HepG2 (cell line): ENCODE measurements around the gene MED12. TPM values are rescaled to one million over a fixed set of nuclear protein-coding genes. Genes with fewer than 3 reads are reported as not detected.

ENCODE experiments used
- ATAC-seq: fragments of 200-7000 bp; cut with Tn5 transposase; 3 replicates; pipeline ENCODE4 v1.9.1; 2020; ENCODE audit warnings: mild to moderate bottlenecking, moderate library complexity
- BruUV-seq: library from RNA; stranded (reverse); fragments of 400-500 nt; replicated peaks from 2 replicates; lab custom pipeline; 2021; lab: Mats Ljungman, UMichigan
- CTCF ChIA-PET: fragments of 300-600 bp; formaldehyde crosslinking; extraction: SDS; loops from one replicate; lab custom pipeline; 2021; ENCODE audit warnings: low total read pairs, inconsistent platforms, low intra/inter-chr PET ratio; lab: Yijun Ruan, JAX
- POLR2A ChIA-PET: fragments of 350-600 bp; sonication (Branson Sonifier 250); formaldehyde crosslinking; loops from one replicate; lab custom pipeline; 2020; ENCODE audit warnings: antibody characterized with exemption, inconsistent platforms; lab: Yijun Ruan, JAX
- DNase-seq: peaks from one replicate; pipeline ENCODE4 v3.0.0-alpha.2; 2015; ENCODE audit warnings: low spot score
- FAIRE-seq: peaks from 3 replicates; lab custom pipeline; 2011; peaks lifted over from hg19 to GRCh38; lab: Jason Lieb, UNC
- H2AFZ ChIP-seq: one replicate; pipeline ENCODE4 v1.6.1; 2011; ENCODE audit warnings: low read length, inconsistent platforms
- H3K27ac ChIP-seq: fragments of 300-600 bp; 3 replicates; pipeline ENCODE4 v1.8.0; 2011; ENCODE audit warnings: mixed run types, mild to moderate bottlenecking, mixed read lengths, low read length, inconsistent platforms; ENCODE audit not compliant: insufficient read depth; ENCODE audit errors: extremely low read length
- H3K27me3 ChIP-seq, 2 experiments: fragments of 200-600 bp in 1 of 2; 2 replicates in 1 of 2; 3 replicates in 1 of 2; pipeline versions ENCODE4 v1.6.0 to v1.8.0; 2011; ENCODE audit warnings: low read length in 2 of 2, mild to moderate bottlenecking in 2 of 2, moderate library complexity in 2 of 2, inconsistent platforms in 1 of 2; ENCODE audit not compliant: insufficient read depth in 2 of 2, control insufficient read depth in 1 of 2
- H3K36me3 ChIP-seq, 2 experiments: fragments of 200-600 bp in 1 of 2; replicated peaks in 1 of 2; 2 replicates in 1 of 2; 3 replicates in 1 of 2; pipeline versions ENCODE4 v1.5.1 to v1.8.0; 2011; ENCODE audit warnings: low read length in 2 of 2, inconsistent platforms in 1 of 2; ENCODE audit not compliant: insufficient read depth in 2 of 2, control insufficient read depth in 1 of 2
- H3K4me1 ChIP-seq: 2 replicates; pipeline ENCODE4 v1.5.1; 2012; ENCODE audit warnings: low read length, inconsistent platforms; ENCODE audit not compliant: insufficient read depth
- H3K4me2 ChIP-seq: 2 replicates; pipeline ENCODE4 v1.6.0; 2011; ENCODE audit warnings: low read depth, low read length, inconsistent platforms
- H3K4me3 ChIP-seq, 3 experiments: fragments of 200-600 bp in 1 of 3; sonication (generic), shearing (Covaris generic) in 1 of 3; replicated peaks in 1 of 3; 2 replicates each; pipeline ENCODE4 v1.5.1; 2011 to 2016; ENCODE audit warnings: low read length in 3 of 3, inconsistent platforms in 2 of 3, low read depth in 2 of 3, mild to moderate bottlenecking in 2 of 3, control low read depth in 1 of 3, mixed read lengths in 1 of 3; ENCODE audit not compliant: insufficient read depth in 1 of 3
- H3K79me2 ChIP-seq: one replicate; pipeline ENCODE4 v1.6.1; 2011; ENCODE audit warnings: low read length, inconsistent platforms; ENCODE audit not compliant: insufficient read depth
- H3K9ac ChIP-seq: 2 replicates; pipeline ENCODE4 v1.6.0; 2011; ENCODE audit warnings: mild to moderate bottlenecking, low read depth, low read length, inconsistent platforms; ENCODE audit not compliant: insufficient read depth
- H3K9me3 ChIP-seq: 2 replicates; pipeline ENCODE4 v1.5.1; 2012; ENCODE audit warnings: mild to moderate bottlenecking, low read length
- H4K20me1 ChIP-seq: 2 replicates; pipeline ENCODE4 v1.6.0; 2011; ENCODE audit warnings: inconsistent platforms, mild to moderate bottlenecking, low read length, moderate library complexity; ENCODE audit not compliant: insufficient read depth
- BRD4 ChIP-seq: sonication (generic); formaldehyde crosslinking; IDR thresholded peaks from 2 replicates; pipeline ENCODE4 v1.4.0; 2020; ENCODE audit warnings: missing genetic modification reagents
- DR1 ChIP-seq: sonication (generic); formaldehyde crosslinking; IDR thresholded peaks from 2 replicates; pipeline ENCODE4 v1.8.0; 2021; ENCODE audit warnings: mild to moderate bottlenecking, missing genetic modification reagents, inconsistent platforms
- MIER3 ChIP-seq: IDR thresholded peaks from 2 replicates; pipeline ENCODE4 v1.6.1; 2016; ENCODE audit warnings: missing compliant biosample characterization, borderline replicate concordance
- PPARG ChIP-seq: conservative IDR thresholded peaks from 2 replicates; pipeline ENCODE4 v1.6.1; 2016; ENCODE audit warnings: missing biosample characterization, missing genetic modification reagents
- REXO4 ChIP-seq: sonication (generic); formaldehyde crosslinking; IDR thresholded peaks from 2 replicates; pipeline ENCODE4 v1.8.0; 2022; ENCODE audit warnings: missing genetic modification reagents, mild to moderate bottlenecking, borderline replicate concordance
- SOX13 ChIP-seq, 3 experiments: fragments of 450-650 bp in 1 of 3; sonication (generic) in 1 of 3; formaldehyde crosslinking in 1 of 3; IDR thresholded peaks in 2 of 3; conservative IDR thresholded peaks in 1 of 3; 2 replicates each; pipeline versions ENCODE4 v1.5.0 to v1.6.1; 2016 to 2020; ENCODE audit warnings: antibody characterized with exemption in 1 of 3, mild to moderate bottlenecking in 1 of 3, missing compliant biosample characterization in 1 of 3, missing genetic modification reagents in 1 of 3, moderate library complexity in 1 of 3
- SYNCRIP ChIP-seq: fragments of 200-400 bp; formaldehyde crosslinking; IDR thresholded peaks from 2 replicates; pipeline ENCODE4 v1.6.1; 2018; ENCODE audit warnings: mild to moderate bottlenecking, low read depth, low read length; ENCODE audit not compliant: insufficient read depth
- THRA ChIP-seq: sonication (generic); formaldehyde crosslinking; IDR thresholded peaks from 2 replicates; pipeline ENCODE4 v1.4.0; 2020; ENCODE audit warnings: missing genetic modification reagents, borderline replicate concordance
- YEATS2 ChIP-seq: sonication (generic); formaldehyde crosslinking; IDR thresholded peaks from 2 replicates; pipeline ENCODE4 v1.4.0; 2020; ENCODE audit warnings: missing genetic modification reagents, borderline replicate concordance
- ZNF329 ChIP-seq: sonication (generic); formaldehyde crosslinking; IDR thresholded peaks from 2 replicates; pipeline ENCODE4 v1.9.0; 2021; ENCODE audit warnings: low read depth, mild to moderate bottlenecking, missing genetic modification reagents
- ZNF710 ChIP-seq: sonication (generic); formaldehyde crosslinking; IDR thresholded peaks from 2 replicates; pipeline ENCODE4 v1.5.0; 2020; ENCODE audit warnings: mild to moderate bottlenecking, missing genetic modification reagents, borderline replicate concordance
- ZNF768 ChIP-seq: sonication (generic); formaldehyde crosslinking; IDR thresholded peaks from 2 replicates; pipeline ENCODE4 v1.4.0; 2020; ENCODE audit warnings: missing genetic modification reagents
- WGBS: methylation state at CpG from one replicate; pipeline ENCODE4 v1.1.6; 2017; ENCODE audit warnings: low lambda C conversion rate; 5-methylcytosine and 5-hydroxymethylcytosine counted together
- in situ Hi-C: cut with HindIII; loops from 2 replicates; pipeline ENCODE4 v1.10.0; 2017; ENCODE audit warnings: low pct_unique_long_range_greater_than_20kb; ENCODE audit not compliant: extremely low pct_ligation_motif_present
- intact Hi-C: fragments of 100-400 bp; cut with micrococcal nuclease; formaldehyde crosslinking; loops from one replicate; pipeline ENCODE4 v1.10.0; 2022; ENCODE audit not compliant: unreplicated experiment
- polyA plus RNA-seq, 8 experiments: library from polyadenylated mRNA; depleted of rRNA in 3 of 8; stranded (reverse) in 7 of 8; unstranded in 1 of 8; fragments of >200 nt; fragmentation: Illumina TruSeq in 4 of 8; extraction: Trizol in 4 of 8; gene quantifications; 2 replicates each; pipeline versions ENCODE4 v1.2.1 to v1.2.3, GENCODE V29; 2011 to 2016; ENCODE audit warnings: low read depth in 4 of 8, missing spikeins in 1 of 8, mixed read lengths in 1 of 8; ENCODE audit not compliant: insufficient read depth in 1 of 8
- total RNA-seq, 5 experiments: library from RNA; depleted of rRNA; stranded (reverse); fragments of >200 nt; fragmentation: Illumina TruSeq; extraction: Trizol; gene quantifications; 2 replicates each; pipeline ENCODE4 v1.2.3, GENCODE V29; 2016; ENCODE audit warnings: low read depth in 1 of 5
- TF ChIP-seq, protein P1 (sequence below): sonication (generic); formaldehyde crosslinking; IDR thresholded peaks from 2 replicates; pipeline ENCODE4 v1.5.1; 2020; ENCODE audit warnings: mild to moderate bottlenecking, missing genetic modification reagents
- TF ChIP-seq, protein P2 (sequence below): sonication (generic); formaldehyde crosslinking; conservative IDR thresholded peaks from 2 replicates; pipeline ENCODE4 v1.4.0; 2020; ENCODE audit warnings: mild to moderate bottlenecking, missing genetic modification reagents, moderate library complexity

MED12 gene
- total and polyA plus RNA-seq, 2 of the 13 experiments (the other 11 are each of a cell fraction or from before 2014, with no cell fraction given): 9.4 to 15.0 TPM

DNA sequence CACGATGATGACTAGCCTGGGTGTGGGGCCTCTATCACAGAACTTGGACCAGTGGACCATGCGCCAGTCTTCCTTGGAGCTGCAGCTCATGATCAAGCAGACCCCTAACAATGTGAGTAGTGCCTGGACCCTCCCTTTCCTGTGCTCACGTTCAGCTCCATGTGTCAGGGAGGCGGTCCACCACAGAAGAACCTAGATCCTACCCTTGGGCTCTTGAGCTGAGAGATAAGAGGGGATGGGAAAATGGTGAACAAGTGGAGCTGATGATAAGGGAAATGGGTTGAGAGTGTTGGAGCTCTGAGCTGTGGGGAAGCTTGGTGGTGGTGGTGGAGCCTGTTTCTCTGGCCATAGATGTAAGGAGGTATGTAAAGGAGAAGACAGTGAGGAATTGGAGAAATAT is 13.1 kb downstream of the MED12 start:
- CTCF ChIA-PET: no interaction called here
- FAIRE-seq (no peak), ATAC-seq (no peak), DNase-seq (no peak)
- H3K4me2 ChIP-seq: no peak overlapping the region
- H4K20me1 ChIP-seq: no peaks in the 10 kb centered on the region
- peaks cover 7% of the 10 kb centered on the region; the same call in 1 of the 2 replicates for H3K4me1 ChIP-seq
- H3K27me3 ChIP-seq: no peaks in the 10 kb centered on the region
- WGBS: 100% methylated on average over 2 of the region's 4 CpGs
- H3K36me3 ChIP-seq: peaks cover 11 to 38% of the 10 kb centered on the region in 2 experiments; a peak in 4 of 5 replicates
- no peak overlapping the region for H2AFZ ChIP-seq
- in situ Hi-C loops (no loop called here), intact Hi-C loops (no loop called here)
- no peak overlapping the region for H3K4me3 ChIP-seq
- BruUV-seq: no TSS peak
- no peak overlapping the region for H3K27ac ChIP-seq
- POLR2A ChIA-PET: no interaction called here
- no peaks in the 10 kb centered on the region for H3K9me3 ChIP-seq
- no peak overlapping the region for H3K9ac ChIP-seq
- no peaks in the 10 kb centered on the region for H3K79me2 ChIP-seq
- TF ChIP-seq MIER3 (CRISPR knock-in tag): no peak
- TF ChIP-seq SOX13 (IDR thresholded peaks at IDR 0.05): no peak
- TF ChIP-seq SOX13 (CRISPR knock-in tag; conservative IDR thresholded peaks at IDR 0.05 in 1 of 2, IDR thresholded peaks at IDR 0.05 in 1 of 2): no peak
- no peak for TF ChIP-seq THRA (CRISPR knock-in tag)
- TF ChIP-seq ZNF710 (CRISPR knock-in tag): no peak
- no peak for TF ChIP-seq REXO4 (CRISPR knock-in tag)
- TF ChIP-seq, protein P1, sequence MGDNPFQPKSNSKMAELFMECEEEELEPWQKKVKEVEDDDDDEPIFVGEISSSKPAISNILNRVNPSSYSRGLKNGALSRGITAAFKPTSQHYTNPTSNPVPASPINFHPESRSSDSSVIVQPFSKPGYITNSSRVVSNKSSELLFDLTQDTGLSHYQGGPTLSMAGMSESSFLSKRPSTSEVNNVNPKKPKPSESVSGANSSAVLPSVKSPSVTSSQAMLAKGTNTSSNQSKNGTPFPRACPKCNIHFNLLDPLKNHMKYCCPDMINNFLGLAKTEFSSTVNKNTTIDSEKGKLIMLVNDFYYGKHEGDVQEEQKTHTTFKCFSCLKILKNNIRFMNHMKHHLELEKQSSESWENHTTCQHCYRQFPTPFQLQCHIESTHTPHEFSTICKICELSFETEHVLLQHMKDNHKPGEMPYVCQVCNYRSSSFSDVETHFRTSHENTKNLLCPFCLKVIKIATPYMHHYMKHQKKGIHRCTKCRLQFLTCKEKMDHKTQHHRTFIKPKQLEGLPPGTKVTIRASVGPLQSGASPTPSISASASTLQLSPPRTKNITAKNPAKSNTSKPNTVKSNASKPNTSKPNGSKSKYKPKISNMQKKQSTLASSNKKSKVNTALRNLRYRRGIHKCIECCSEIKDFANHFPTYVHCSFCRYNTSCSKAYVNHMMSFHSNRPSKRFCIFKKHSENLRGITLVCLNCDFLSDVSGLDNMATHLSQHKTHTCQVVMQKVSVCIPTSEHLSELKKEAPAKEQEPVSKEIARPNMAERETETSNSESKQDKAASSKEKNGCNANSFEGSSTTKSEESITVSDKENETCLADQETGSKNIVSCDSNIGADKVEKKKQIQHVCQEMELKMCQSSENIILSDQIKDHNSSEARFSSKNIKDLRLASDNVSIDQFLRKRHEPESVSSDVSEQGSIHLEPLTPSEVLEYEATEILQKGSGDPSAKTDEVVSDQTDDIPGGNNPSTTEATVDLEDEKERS (CRISPR knock-in tag): no peak
- no peak for TF ChIP-seq PPARG (CRISPR knock-in tag)
- no peak for TF ChIP-seq YEATS2 (CRISPR knock-in tag)
- TF ChIP-seq, protein P2, sequence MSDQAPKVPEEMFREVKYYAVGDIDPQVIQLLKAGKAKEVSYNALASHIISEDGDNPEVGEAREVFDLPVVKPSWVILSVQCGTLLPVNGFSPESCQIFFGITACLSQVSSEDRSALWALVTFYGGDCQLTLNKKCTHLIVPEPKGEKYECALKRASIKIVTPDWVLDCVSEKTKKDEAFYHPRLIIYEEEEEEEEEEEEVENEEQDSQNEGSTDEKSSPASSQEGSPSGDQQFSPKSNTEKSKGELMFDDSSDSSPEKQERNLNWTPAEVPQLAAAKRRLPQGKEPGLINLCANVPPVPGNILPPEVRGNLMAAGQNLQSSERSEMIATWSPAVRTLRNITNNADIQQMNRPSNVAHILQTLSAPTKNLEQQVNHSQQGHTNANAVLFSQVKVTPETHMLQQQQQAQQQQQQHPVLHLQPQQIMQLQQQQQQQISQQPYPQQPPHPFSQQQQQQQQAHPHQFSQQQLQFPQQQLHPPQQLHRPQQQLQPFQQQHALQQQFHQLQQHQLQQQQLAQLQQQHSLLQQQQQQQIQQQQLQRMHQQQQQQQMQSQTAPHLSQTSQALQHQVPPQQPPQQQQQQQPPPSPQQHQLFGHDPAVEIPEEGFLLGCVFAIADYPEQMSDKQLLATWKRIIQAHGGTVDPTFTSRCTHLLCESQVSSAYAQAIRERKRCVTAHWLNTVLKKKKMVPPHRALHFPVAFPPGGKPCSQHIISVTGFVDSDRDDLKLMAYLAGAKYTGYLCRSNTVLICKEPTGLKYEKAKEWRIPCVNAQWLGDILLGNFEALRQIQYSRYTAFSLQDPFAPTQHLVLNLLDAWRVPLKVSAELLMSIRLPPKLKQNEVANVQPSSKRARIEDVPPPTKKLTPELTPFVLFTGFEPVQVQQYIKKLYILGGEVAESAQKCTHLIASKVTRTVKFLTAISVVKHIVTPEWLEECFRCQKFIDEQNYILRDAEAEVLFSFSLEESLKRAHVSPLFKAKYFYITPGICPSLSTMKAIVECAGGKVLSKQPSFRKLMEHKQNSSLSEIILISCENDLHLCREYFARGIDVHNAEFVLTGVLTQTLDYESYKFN: no peak
- TF ChIP-seq DR1 (CRISPR knock-in tag): no peak
- no peak for TF ChIP-seq ZNF329 (CRISPR knock-in tag)
- TF ChIP-seq BRD4 (CRISPR knock-in tag): no peak
- TF ChIP-seq SYNCRIP: no peak
- no peak for TF ChIP-seq ZNF768
